GM23338 (cell line): Measurements from ENCODE around the gene FARP1. TPM values are rescaled to one million over a fixed set of nuclear protein-coding genes. Genes with fewer than 3 reads are reported as not detected.

Experiments
- ATAC-seq: fragments of 200-7000 bp; cut with Tn5 transposase; 3 replicates; pipeline ENCODE4 v1.9.1; 2020
- DNase-seq: peaks from one replicate; pipeline ENCODE4 v3.0.0-alpha.2; 2015; ENCODE audit warnings: low spot score
- H2AFZ ChIP-seq: fragments of 200-600 bp; sonication (generic); 2 replicates; pipeline ENCODE4 v1.8.0; 2016; ENCODE audit warnings: antibody characterized with exemption, mild to moderate bottlenecking, moderate library complexity
- H3F3A ChIP-seq: fragments of 200-600 bp; sonication (generic); replicated peaks from 2 replicates; pipeline ENCODE4 v1.8.0; 2017; ENCODE audit warnings: antibody characterized with exemption, mixed run types, low read depth
- H3K27ac ChIP-seq: fragments of 200-600 bp; sonication (generic); 2 replicates; pipeline ENCODE4 v1.6.1; 2016; ENCODE audit warnings: low read depth
- H3K27me3 ChIP-seq: fragments of 200-600 bp; sonication (generic); 2 replicates; pipeline ENCODE4 v1.8.0; 2016; ENCODE audit warnings: mild to moderate bottlenecking, mixed run types, moderate library complexity; ENCODE audit not compliant: insufficient read depth
- H3K36me3 ChIP-seq: fragments of 200-600 bp; sonication (generic); 2 replicates; pipeline ENCODE4 v1.8.0; 2016; ENCODE audit warnings: mild to moderate bottlenecking; ENCODE audit not compliant: insufficient read depth
- H3K4me1 ChIP-seq: fragments of 200-600 bp; sonication (generic); 2 replicates; pipeline ENCODE4 v1.8.0; 2016; ENCODE audit warnings: mild to moderate bottlenecking, moderate library complexity; ENCODE audit not compliant: insufficient read depth
- H3K4me2 ChIP-seq: fragments of 200-600 bp; sonication (generic); 2 replicates; pipeline ENCODE4 v1.7.1; 2017; ENCODE audit warnings: mixed run types
- H3K4me3 ChIP-seq: fragments of 200-600 bp; sonication (generic); 2 replicates; pipeline ENCODE4 v1.6.1; 2016; ENCODE audit warnings: mixed run types
- H3K79me2 ChIP-seq: fragments of 200-600 bp; sonication (generic); replicated peaks from 2 replicates; pipeline ENCODE4 v1.8.0; 2017; ENCODE audit warnings: mild to moderate bottlenecking; ENCODE audit not compliant: insufficient read depth
- H3K9me2 ChIP-seq: fragments of 200-600 bp; sonication (generic); 2 replicates; pipeline ENCODE4 v1.8.0; 2017; ENCODE audit not compliant: insufficient read depth
- H4K20me1 ChIP-seq: fragments of 200-600 bp; sonication (generic); replicated peaks from 2 replicates; pipeline ENCODE4 v1.8.0; 2017; ENCODE audit warnings: mild to moderate bottlenecking; ENCODE audit not compliant: insufficient read depth
- H3K27ac Mint-ChIP-seq: 2 replicates; pipeline ENCODE4 v1.8.0; 2020; ENCODE audit warnings: inconsistent platforms, mild to moderate bottlenecking, moderate library complexity, mixed read lengths
- H3K27me3 Mint-ChIP-seq: 3 replicates; pipeline ENCODE4 v1.8.0; 2022; ENCODE audit warnings: low read depth, mild to moderate bottlenecking, moderate library complexity, mixed read lengths, inconsistent platforms; ENCODE audit not compliant: insufficient read depth, poor library complexity
- H3K36me3 Mint-ChIP-seq: 3 replicates; pipeline ENCODE4 v1.8.0; 2021; ENCODE audit warnings: low read depth, mild to moderate bottlenecking, inconsistent platforms, moderate library complexity, mixed read lengths
- H3K4me1 Mint-ChIP-seq: 3 replicates; pipeline ENCODE4 v1.8.0; 2020; ENCODE audit warnings: mild to moderate bottlenecking, inconsistent platforms, mixed read lengths
- H3K4me3 Mint-ChIP-seq: 3 replicates; pipeline ENCODE4 v1.8.0; 2021; ENCODE audit warnings: moderate library complexity, mild to moderate bottlenecking, inconsistent platforms, mixed read lengths
- H3K9me3 Mint-ChIP-seq: 3 replicates; pipeline ENCODE4 v1.8.0; 2020; ENCODE audit warnings: moderate library complexity, mild to moderate bottlenecking, inconsistent platforms, mixed read lengths
- CREB1 ChIP-seq: fragments of 250-450 bp; sonication (Bioruptor Pico); IDR thresholded peaks from 2 replicates; pipeline ENCODE4 v1.5.0; 2020; ENCODE audit warnings: low read depth, mild to moderate bottlenecking, moderate library complexity
- ETS1 ChIP-seq: IDR thresholded peaks from 2 replicates; pipeline ENCODE4 v1.6.1; 2016; ENCODE audit warnings: antibody characterized with exemption
- EZH2 ChIP-seq: fragments of 200-600 bp; sonication (generic); IDR thresholded peaks from one replicate; pipeline ENCODE4 v1.8.0; 2017; ENCODE audit warnings: antibody characterized with exemption, mild to moderate bottlenecking, low read depth; ENCODE audit not compliant: unreplicated experiment
- EZH2phosphoT487 ChIP-seq: fragments of 200-600 bp; sonication (generic); IDR thresholded peaks from one replicate; pipeline ENCODE4 v1.8.1; 2018; ENCODE audit warnings: antibody characterized with exemption; ENCODE audit not compliant: unreplicated experiment
- JUNB ChIP-seq: IDR thresholded peaks from one replicate; pipeline ENCODE4 v1.6.1; 2016; ENCODE audit warnings: antibody characterized with exemption; ENCODE audit not compliant: unreplicated experiment
- POLR2AphosphoS5 ChIP-seq: IDR thresholded peaks from 2 replicates; pipeline ENCODE4 v1.6.1; 2016; ENCODE audit warnings: antibody characterized with exemption, low read depth
- STAT1 ChIP-seq: IDR thresholded peaks from one replicate; pipeline ENCODE4 v1.6.1; 2016; ENCODE audit warnings: antibody characterized with exemption; ENCODE audit not compliant: unreplicated experiment
- ZNF114 ChIP-seq: fragments of 250-450 bp; sonication (Bioruptor Pico); IDR thresholded peaks from 2 replicates; pipeline ENCODE4 v1.5.0; 2020; ENCODE audit warnings: mild to moderate bottlenecking, moderate library complexity
- ZNF331 ChIP-seq: fragments of 250-450 bp; sonication (Bioruptor Pico); IDR thresholded peaks from 2 replicates; pipeline ENCODE4 v1.5.0; 2020; ENCODE audit warnings: low read depth, mild to moderate bottlenecking, moderate library complexity
- ZNF462 ChIP-seq: fragments of 250-450 bp; sonication (Bioruptor Pico); IDR thresholded peaks from 2 replicates; pipeline ENCODE4 v1.5.0; 2020; ENCODE audit warnings: mild to moderate bottlenecking, moderate library complexity
- polyA plus RNA-seq: library from polyadenylated mRNA; unstranded; fragments of >200 nt; fragmentation: Nextera tagmentation; extraction: Ambion mirVana; gene quantifications from 2 replicates; pipeline ENCODE4 v1.2.1, GENCODE V29; 2016
- total RNA-seq: library from RNA; depleted of rRNA; stranded (reverse); fragments of >200 nt; shearing (Covaris generic); gene quantifications from 2 replicates; pipeline ENCODE4 v1.2.3, GENCODE V29; 2014

FARP1 gene
- total and polyA plus RNA-seq, 2 experiments from 2014 or later: 53.6 to 82.5 TPM

- TF ChIP-seq ETS1: no peak
- TF ChIP-seq EZH2: no peak
- no peak for TF ChIP-seq POLR2AphosphoS5
Measured at GRCh38 chr13:98332222-98332621, 189.3 kb downstream of the FARP1 start (continued).

- Mint-ChIP-seq H3K27ac (peak overlapping the region; percentile 90), H3K4me3 (peak overlapping the region; percentile 34; the same call in 1 of the 3 replicates)
- H3K79me2 ChIP-seq: peaks cover 61% of the 10 kb centered on the region
Measured at GRCh38 chr13:98332691-98333090, 189.8 kb downstream of the FARP1 start.

More at GRCh38 chr13:98332691-98333090, 189.8 kb downstream of the FARP1 start:
- no peak for TF ChIP-seq EZH2
- no peak for TF ChIP-seq JUNB
- no peak for TF ChIP-seq ETS1
- no peak for TF ChIP-seq POLR2AphosphoS5
- no peak for TF ChIP-seq STAT1
- peak; percentile 57; the same call in 1 of the 2 replicates for TF ChIP-seq ZNF114 (CRISPR knock-in tag)
- TF ChIP-seq EZH2phosphoT487: no peak
- TF ChIP-seq ZNF462 (CRISPR knock-in tag): peak; percentile 63; the same call in 1 of the 2 replicates
- TF ChIP-seq CREB1: 0 out of 2 replicates have a peak, but pooled peaks have one; percentile 21
- no peak for TF ChIP-seq ZNF331 (CRISPR knock-in tag)
- Histone ChIP-seq H3K36me3 (no peaks in the 10 kb centered on the region), H4K20me1 (no peaks in the 10 kb centered on the region), H3K4me2 (peak overlapping the region; percentile 52), H3K9me2 (no peaks in the 10 kb centered on the region), H3K27ac (peak overlapping the region; percentile 35; the same call in 1 of the 2 replicates), H3K4me1 (peaks cover 41% of the 10 kb centered on the region), H2AFZ (no peak overlapping the region), H3F3A (no peaks in the 10 kb centered on the region; the same call in 1 of the 2 replicates), H3K4me3 (no peak overlapping the region; the same call in 1 of the 2 replicates), H3K27me3 (no peaks in the 10 kb centered on the region)
- H3K36me3 Mint-ChIP-seq: peaks cover 27% of the 10 kb centered on the region
- DNase-seq: peak; percentile 68
- H3K9me3 Mint-ChIP-seq: peaks cover 12% of the 10 kb centered on the region
- H3K27me3 Mint-ChIP-seq: peaks cover 4% of the 10 kb centered on the region
- peak; percentile 27 for ATAC-seq
- peaks cover 55% of the 10 kb centered on the region for H3K4me1 Mint-ChIP-seq
